ENCODE data around the gene TUBGCP3. TPM values are rescaled to one million over a fixed set of nuclear protein-coding genes. Genes with fewer than 3 reads are reported as not detected.

Gene TUBGCP3
- total RNA-seq, 4 donors from 2014 or later = 21.9 to 56.3 (median 29.3) TPM

- DNase-seq (ENCODE audit: low spot score in 2 of 2) = no peak
- WGBS, 2 donors = 75 to 83% methylated on average over 17 of the region's 17 CpGs
- TF ChIP-seq EP300 (IDR thresholded peaks at IDR 0.05) = no peak
- no peak for TF ChIP-seq CTCF (IDR thresholded peaks at IDR 0.05)
- no peak for TF ChIP-seq POLR2A (IDR thresholded peaks at IDR 0.05)
These were observed 132.4 kb downstream of the TUBGCP3 start for GRCh38 chr13:112455476-112456059.

GRCh38 chr13:112454648-112455334 lies 133.2 kb downstream of the TUBGCP3 start:
- DNase-seq (ENCODE audit: low spot score in 2 of 2) = no peak
- no peaks in the 10 kb centered on the region for H3K27me3 ChIP-seq
- H3K27ac ChIP-seq = no peak overlapping the region
- 73 to 75% methylated on average over 16 of the region's 16 CpGs for WGBS, 2 donors
- no peaks in the 10 kb centered on the region for H3K4me1 ChIP-seq
- H3K9me3 ChIP-seq = peaks cover 0 to 13% (median 0%) of the 10 kb centered on the region in 4 donors
- TF ChIP-seq POLR2A (IDR thresholded peaks at IDR 0.05) = no peak
- no peak for TF ChIP-seq EP300 (IDR thresholded peaks at IDR 0.05)
- TF ChIP-seq CTCF (IDR thresholded peaks at IDR 0.05) = no peak
- no peak overlapping the region for H3K4me3 ChIP-seq
- H3K36me3 ChIP-seq = no peaks in the 10 kb centered on the region

More at GRCh38 chr13:112455476-112456059, 132.4 kb downstream of the TUBGCP3 start:
- Histone ChIP-seq H3K4me3 (no peak overlapping the region), H3K36me3 (no peaks in the 10 kb centered on the region), H3K27ac (no peak overlapping the region), H3K4me1 (no peaks in the 10 kb centered on the region), H3K27me3 (no peaks in the 10 kb centered on the region), H3K9me3 (peaks cover 0 to 20% (median 0%) of the 10 kb centered on the region in 4 donors)

GRCh38 chr13:112453874-112454647 lies 133.9 kb downstream of the TUBGCP3 start:
- no peaks in the 10 kb centered on the region for H3K4me1 ChIP-seq
- DNase-seq (ENCODE audit: low spot score in 2 of 2) = no peak

GRCh38 chr13:112453207-112453829 lies 134.6 kb downstream of the TUBGCP3 start:
- Histone ChIP-seq H3K27me3 (no peaks in the 10 kb centered on the region), H3K9me3 (peaks cover 0 to 8% (median 0%) of the 10 kb centered on the region in 4 donors), H3K27ac (no peak overlapping the region), H3K4me1 (no peaks in the 10 kb centered on the region), H3K4me3 (no peak overlapping the region), H3K36me3 (no peaks in the 10 kb centered on the region)
- no peak for TF ChIP-seq EP300 (IDR thresholded peaks at IDR 0.05)
- TF ChIP-seq POLR2A (IDR thresholded peaks at IDR 0.05) = no peak
- no peak for TF ChIP-seq CTCF (IDR thresholded peaks at IDR 0.05)
- WGBS, 2 donors = 89 to 92% methylated on average over 32 of the region's 32 CpGs
- no peak for DNase-seq (ENCODE audit: low spot score in 2 of 2)

More at GRCh38 chr13:112453874-112454647, 133.9 kb downstream of the TUBGCP3 start:
- H3K9me3 ChIP-seq = peaks cover 0 to 8% (median 0%) of the 10 kb centered on the region in 4 donors
- TF ChIP-seq POLR2A (IDR thresholded peaks at IDR 0.05) (no peak), EP300 (IDR thresholded peaks at IDR 0.05) (no peak), CTCF (IDR thresholded peaks at IDR 0.05) (no peak)
- WGBS, 2 donors = 78 to 82% methylated on average over 30 of the region's 30 CpGs
- no peaks in the 10 kb centered on the region for H3K36me3 ChIP-seq
- H3K27me3 ChIP-seq = no peaks in the 10 kb centered on the region
- H3K27ac ChIP-seq = no peak overlapping the region
- H3K4me3 ChIP-seq = no peak overlapping the region

Data from tibial nerve (tissue), 4 donors.